NK-92 treated with Interleukin-12 subunit alpha and Interleukin-12 subunit beta, amount 100 ng/mL, for 24 hours (cell line): ENCODE results near the gene FTL.
A peak's percentile ranks its signal among the peaks of the same experiment; 100 is the strongest.

Source experiments
- DNase-seq: peaks from one replicate; lab custom pipeline; 2025; lab: John Stamatoyannopoulos, UW

The FTL gene

DNA sequence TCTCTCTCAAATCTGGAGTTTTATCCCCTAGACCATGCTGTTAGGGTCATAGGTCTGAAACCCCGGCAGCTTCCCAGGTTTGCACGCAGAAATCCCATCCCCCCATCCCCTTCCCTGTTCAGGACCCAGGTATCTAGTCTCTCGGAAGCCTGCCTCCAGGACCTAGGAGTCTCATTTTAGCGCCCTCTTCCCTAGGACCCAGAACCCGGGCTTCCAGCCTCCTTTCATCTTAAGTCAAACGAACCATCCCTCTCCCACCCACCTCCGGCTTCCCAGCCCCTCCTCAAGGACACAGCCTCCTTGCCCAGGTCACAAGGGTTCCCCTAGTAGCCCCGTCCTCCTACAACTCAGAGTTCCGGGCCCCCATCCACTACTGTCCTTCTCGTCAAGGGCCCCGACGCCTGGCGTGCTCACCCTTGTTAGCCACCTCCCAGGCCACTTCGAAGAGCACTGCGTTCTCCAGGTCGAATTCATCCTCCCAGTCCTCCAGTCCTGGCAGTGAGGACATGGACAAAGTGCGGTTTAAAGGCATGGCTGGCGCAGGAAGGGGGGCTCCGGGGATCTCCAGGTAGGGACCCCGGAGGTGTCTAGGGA is 27.6 kb downstream of the FTL start:
- no peak for DNase-seq

DNA sequence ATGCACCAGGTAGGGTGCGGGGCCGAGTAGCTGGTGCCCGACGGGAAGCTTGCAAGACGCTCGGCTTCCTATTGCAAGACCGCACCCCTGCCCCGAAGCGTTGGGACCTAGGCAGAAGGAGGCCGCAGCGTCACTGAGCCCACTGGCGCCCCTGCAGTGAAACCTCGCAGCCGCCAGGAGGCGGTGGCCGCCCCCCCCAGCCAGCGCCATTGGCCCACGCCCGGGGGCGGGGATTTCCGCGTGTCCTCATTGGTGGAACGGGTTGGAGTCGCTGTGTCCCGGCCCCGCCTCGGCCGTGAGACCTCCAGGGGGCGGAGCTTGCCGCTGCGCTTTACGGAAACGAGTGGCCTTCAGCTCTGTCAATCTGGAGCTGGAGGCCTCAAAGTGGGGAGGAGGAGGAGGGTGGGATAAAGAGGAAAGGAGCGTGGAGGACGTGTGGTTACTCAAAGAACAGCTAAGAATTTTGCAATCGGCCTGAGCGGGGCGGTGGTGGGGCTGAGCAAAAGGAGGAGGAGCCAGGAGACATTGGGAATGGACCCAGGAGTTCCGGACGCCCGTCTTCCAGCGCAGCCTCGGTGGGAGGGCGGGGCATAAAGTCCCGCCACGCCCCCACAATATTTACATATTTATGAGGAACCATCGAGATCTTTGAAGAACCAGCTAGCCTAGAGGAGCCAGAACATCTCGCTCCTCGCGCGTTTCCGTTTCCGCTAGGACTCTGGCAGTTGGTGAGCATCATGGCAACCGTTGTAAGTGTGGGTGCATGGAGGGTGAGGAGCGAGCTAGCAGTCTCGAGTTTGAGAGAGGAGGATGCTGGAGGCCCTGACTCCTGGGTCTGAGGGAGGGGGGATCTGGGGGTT is 28.3 kb downstream of the FTL start, which contains the start of the genes GYS1 and RUVBL2:
Gene GYS1 (minus strand): TSS at position 135 of the 860 bp plus-strand sequence. CDS start 197 bp downstream, outside the sequence.
Gene RUVBL2 (plus strand): TSS at position 713 of the 860 bp plus-strand sequence. CDS start 25 bp downstream, at position 738.
- DNase-seq, result peak; percentile 99

DNA sequence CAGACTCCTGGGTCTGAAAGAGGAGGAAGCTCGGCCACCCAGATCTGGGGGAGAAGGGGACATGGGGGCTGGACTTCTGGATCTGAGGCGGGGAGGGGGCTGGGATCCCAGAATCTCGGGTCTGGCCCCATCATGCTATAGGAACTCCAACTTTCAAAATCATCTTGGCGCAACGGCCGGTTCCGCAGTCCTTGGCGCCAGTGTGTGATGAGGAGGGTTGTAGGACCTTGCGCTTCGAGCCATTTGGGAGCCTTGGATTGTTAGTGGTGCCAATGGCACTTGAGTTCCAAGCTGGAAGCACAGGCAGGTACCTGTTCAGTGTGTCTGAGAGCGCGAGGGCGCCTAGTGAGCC is 28.9 kb downstream of the FTL start:
- DNase-seq, result no peak

DNA sequence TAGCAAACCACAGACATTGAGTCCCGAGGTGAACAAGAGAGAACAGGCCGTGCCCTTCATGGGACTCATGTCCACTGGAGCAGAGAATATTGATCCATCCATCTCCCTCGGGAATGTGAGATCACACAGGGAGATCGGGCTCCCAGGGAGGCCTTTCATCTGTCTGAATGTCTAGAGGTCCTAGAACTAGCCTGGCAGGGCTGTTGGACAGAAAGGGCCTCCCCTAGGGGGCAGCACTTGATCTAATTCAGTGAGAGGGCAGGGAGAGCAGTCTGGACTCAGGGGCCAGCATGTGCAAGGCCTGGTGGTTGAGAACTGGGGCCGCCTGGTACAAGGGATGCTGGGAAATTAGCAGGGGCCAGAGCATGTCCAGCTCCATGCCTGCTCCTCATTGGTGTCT is 32.9 kb downstream of the FTL start:
- DNase-seq, result peak; percentile 23

DNA sequence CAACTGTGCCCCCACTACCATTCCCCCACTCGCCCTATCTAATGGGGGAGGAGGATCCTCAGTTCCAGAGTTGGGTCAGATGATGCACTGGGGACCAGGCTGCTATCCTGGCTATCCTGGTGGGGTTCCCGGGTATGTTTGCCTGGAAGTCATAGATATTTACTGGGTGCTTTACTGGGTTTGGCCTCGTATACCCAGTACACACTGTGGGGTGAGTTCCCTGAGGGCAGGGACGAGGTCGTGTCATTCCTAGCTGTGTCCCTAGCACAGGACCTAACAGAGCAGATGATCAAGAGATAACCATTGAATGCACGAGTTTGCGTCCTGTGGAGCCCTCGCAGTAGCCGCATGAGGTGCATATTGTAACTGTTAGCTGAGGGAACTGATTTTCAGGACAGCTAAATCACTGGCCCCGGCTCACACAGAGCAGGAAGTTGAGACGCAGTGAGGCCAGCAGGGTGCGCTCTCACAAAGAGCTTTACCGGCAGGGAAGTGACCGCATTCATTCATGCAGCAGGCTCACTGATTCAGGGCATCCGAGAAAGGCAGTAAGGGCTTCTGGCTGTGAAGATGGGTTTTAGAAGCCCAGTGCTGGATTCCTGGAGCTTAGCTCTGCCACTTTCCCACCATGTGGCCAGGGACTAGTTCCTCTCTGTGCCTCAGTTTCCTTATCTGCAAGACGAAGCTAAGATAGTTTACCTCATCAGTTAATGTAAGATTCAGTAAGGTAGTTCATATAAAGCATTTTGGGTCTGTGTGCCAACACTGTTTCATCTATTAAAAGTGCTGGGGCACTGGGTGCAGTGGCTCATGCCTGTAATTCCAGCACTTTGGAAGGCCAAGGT is 34.6 kb downstream of the FTL start:
- no peak for DNase-seq

DNA sequence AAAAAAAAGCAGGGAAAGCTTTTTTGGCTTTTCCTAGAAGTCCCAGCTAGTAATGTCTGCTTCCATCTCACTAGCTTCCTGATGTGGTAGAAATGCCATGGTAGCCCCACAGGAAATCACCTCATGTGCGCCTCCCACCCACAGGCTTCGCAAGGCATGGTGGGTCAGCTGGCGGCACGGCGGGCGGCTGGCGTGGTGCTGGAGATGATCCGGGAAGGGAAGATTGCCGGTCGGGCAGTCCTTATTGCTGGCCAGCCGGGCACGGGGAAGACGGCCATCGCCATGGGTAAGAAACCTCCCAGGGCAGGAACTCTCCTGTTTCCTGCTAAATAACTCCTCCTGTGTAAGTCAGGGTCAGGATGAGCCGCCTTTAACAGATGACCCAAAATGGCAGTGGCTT is 39.0 kb downstream of the FTL start:
- DNase-seq, result no peak

DNA sequence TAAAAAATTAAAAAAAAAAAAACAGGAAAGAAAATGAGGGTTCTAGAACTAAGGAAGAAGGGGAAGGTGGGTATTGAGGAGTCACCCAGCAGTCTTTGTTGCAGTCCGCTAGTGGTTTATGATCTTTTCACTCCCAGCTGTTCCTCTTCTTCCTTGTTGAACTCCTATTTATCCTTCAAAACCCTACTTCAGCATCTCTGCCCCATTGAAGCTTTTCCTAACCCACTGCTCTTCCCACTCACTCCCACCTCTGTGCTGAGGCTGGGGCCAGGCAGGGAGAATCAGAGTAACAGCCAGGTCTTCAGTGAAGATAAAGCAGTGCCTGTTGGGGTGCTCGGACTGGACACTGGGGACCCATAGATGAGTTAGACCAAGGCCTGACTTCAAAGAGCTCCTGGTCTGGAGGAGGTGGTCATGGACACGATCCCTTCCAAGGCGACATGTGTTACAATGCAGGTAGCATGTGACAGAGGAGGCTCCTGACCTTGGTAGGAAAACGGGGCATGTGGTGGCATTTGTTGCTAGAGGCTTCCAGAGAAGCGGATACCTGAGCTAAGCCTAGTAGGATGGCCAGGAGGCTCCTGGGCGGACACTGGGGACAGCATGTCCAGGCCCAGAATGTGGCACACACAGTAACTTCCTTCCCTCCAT is 40.0 kb downstream of the FTL start:
- no peak for DNase-seq

DNA sequence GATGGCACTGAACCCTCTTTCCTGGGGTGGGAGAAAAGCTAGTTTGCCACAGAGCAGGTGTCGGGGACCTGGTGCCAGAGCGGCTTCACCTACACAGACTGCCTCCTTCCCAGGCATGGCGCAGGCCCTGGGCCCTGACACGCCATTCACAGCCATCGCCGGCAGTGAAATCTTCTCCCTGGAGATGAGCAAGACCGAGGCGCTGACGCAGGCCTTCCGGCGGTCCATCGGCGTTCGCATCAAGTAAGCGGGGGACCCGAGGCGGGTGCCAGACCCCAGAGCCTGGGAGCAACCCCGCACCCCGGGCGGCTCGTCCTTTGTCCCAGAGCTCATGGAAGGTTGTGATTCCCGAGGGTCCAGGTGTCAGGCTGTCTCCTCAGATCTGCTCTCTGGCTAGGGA is 41.8 kb downstream of the FTL start:
- no peak for DNase-seq

DNA sequence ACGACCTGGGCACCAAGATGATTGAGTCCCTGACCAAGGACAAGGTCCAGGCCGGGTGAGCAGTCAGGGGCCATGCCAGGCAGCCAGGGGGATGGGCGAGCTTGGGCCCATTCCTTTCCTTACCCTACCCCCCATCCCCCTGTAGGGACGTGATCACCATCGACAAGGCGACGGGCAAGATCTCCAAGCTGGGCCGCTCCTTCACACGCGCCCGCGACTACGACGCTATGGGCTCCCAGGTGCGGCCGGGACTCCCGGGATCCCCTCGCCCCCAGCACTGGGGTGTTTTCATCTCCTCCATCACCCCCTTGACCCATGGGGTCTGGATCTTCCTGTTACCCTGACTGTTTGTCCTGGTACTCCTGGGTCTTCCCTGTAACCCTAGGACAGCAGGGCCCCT is 44.7 kb downstream of the FTL start:
- no peak for DNase-seq

DNA sequence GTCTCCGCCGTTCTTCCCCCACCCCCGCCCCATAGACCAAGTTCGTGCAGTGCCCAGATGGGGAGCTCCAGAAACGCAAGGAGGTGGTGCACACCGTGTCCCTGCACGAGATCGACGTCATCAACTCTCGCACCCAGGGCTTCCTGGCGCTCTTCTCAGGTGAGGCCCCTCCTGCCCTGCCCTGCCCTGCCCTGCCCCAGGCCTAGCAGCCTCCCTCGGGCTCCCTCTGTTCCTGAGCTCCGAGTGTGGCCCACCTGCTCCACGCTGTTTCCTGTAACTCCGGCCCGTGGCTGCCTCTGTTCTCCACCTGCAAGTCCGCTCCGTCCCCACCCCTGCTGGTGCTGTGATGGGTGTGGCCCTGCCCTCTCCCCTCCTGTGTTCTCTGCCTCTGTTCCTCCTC is 45.3 kb downstream of the FTL start:
- DNase-seq, result no peak

DNA sequence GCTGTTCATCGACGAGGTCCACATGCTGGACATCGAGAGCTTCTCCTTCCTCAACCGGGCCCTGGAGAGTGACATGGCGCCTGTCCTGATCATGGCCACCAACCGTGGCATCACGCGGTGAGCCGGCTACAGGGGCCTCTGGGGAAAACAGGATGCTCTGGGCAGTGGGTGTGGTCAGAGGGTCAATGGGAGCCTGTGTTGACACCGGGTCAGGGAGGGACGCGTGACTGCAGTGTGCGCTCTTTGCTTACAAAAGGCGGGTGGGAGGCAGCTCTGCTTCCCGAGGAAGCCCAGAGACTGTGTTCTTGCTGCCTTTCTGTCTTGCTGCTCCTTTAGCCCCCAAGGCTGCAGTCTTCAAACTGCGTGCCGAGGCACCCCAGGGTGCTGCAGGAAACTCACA is 46.1 kb downstream of the FTL start:
- no peak for DNase-seq

DNA sequence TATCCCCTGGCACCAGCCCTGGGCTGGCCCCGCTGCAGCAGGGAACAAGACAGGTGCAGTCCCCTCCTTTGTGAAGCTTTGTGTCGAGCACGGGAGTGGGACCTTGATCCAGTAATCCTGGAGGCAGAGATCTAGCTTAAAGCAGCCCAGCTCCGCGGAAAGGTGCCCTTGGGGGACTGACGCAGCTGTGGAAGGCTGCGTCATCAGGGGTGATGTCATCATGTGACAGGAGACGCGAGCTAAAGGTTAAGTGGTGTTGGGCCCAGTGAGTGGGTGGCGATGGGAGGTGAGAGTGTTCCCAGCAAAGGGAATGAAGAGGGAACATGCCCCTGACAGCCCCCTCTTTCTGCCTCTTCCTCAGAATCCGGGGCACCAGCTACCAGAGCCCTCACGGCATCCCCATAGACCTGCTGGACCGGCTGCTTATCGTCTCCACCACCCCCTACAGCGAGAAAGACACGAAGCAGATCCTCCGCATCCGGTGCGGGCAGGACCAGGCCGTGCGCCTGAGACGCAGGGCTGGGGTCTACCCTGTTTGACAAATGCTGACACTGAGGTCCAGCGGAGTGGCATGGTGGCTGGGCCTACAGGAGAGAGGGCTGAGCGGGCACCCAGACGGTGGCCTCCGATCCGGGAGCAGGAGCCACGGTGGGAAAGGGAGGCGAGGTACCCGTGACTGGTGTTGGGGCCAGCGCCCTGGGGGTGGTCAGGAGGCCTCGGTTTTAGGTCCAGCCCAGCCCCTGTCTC is 49.2 kb downstream of the FTL start:
- DNase-seq, result no peak

DNA sequence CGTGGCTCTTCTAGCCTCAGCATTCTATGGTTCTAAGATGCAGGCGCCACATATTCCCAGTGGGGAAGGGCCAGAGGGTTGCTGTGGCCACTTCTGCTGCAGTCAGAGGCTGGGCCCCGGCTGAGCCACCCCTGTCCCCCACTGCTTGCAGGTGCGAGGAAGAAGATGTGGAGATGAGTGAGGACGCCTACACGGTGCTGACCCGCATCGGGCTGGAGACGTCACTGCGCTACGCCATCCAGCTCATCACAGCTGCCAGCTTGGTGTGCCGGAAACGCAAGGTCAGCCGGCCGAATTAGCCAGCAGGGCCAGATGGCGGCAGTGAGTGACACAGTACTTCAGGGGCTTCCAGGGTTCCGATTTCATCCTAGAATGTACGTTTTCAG is 49.8 kb downstream of the FTL start:
- DNase-seq, result no peak

DNA sequence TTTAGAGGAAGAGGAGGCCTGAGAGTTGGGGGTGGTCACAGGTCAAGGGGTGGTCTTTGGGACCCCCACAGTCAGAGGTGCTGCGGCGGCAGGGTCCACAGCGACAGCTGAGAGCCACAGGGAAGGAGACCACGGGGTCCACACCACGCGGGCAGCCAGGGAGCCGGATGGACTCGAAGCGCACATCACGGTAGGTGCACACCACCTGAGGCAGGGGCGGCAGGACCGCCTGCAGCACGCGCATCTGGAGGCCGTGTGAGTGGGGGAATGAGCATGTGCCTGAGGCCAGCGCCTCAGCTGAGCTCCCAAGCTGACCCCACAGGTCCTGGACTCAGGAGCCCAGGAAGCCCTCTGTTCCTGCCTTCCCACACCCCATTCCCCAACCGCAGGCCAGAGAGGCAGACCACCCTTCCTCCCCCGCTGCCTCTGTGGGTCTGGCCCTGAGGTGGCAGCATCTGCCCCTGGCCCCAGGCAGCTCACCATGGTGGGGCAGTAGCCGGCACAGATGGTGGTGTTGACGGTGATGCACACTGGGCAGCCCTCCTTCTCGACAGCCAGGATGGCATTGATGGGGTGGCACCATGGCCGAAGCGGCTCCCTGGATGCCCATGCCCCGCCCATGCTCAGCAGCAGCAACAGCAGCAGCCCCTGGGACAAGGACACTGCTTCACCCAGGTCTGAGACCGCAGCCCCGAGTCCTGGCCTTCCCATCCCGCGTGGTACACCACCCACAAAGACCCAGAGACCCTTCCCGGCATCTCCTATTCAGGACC is 51.1 kb downstream of the FTL start:
- DNase-seq, result no peak
